Mononuclear cell (primary cell): ENCODE measurements around the gene LCTL. TPM values are rescaled to one million over a fixed set of nuclear protein-coding genes. Genes with fewer than 3 reads are reported as not detected.
"Not testable (repeated sequence)": the region's sequence is repeated elsewhere in the genome, so short reads cannot be mapped to it uniquely, and the experiment has no call there.

Experiments
- H3K27me3 ChIP-seq: 2 replicates; pipeline ENCODE4 v1.6.0; 2011; ENCODE audit warnings: low read length, control low read depth; ENCODE audit not compliant: insufficient read depth
- H3K4me1 ChIP-seq: 2 replicates; pipeline ENCODE4 v1.5.1; 2011; ENCODE audit warnings: mild to moderate bottlenecking, low read length, control low read depth; ENCODE audit not compliant: insufficient read depth
- H3K4me3 ChIP-seq: 2 replicates; pipeline ENCODE4 v1.5.1; 2011; ENCODE audit warnings: mild to moderate bottlenecking, low read length, moderate library complexity
- H3K9me3 ChIP-seq: 2 replicates; pipeline ENCODE4 v1.5.1; 2011; ENCODE audit warnings: low read depth, mild to moderate bottlenecking, control low read depth, low read length
- total RNA-seq: library from RNA; depleted of rRNA; stranded (reverse); fragments of >200 nt; gene quantifications from one replicate; pipeline ENCODE4 v1.2.3, GENCODE V29; 2012

The LCTL gene
- total RNA-seq, 1 donor = not detected

DNA sequence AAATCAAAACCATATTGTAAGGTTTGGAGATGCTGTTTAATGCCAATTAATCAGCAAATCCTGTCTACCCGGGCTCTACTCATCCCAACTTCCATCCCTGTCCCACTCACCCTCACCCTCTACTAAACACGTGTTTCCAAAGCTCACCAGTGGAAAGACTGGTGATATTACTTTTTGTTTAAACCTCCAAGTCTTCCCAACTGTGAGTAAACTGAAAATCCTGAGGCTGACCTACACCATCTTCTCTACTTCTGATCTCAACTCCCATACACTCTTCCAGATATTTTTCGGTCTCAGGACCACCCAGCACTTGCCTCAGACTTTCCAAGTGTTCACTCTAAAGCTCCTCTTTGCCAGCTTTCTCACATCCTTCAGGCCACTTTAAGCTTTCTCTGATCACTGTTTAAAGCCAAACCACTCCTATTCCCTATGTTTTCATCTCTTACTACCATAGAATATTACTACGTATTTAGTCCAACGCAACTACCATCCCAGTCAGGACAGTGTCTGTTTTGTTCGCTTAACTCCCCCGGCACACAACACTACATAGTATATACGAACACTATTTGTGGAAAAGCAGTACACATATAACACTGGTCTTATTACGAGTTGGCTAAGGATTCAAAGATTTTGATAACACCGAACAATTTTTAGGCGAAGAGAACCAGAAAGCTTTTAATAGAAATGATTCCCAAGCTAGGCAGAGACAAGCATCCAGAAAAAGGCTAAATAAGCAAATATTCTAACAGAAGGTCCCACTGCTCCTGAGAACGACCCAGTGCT, 61.8 kb downstream of the LCTL start:
- Histone ChIP-seq H3K27me3 (no peaks in the 10 kb centered on the region), H3K4me3 (peak overlapping the region; percentile 89), H3K9me3 (no peaks in the 10 kb centered on the region), H3K4me1 (peaks cover 24% of the 10 kb centered on the region)

DNA sequence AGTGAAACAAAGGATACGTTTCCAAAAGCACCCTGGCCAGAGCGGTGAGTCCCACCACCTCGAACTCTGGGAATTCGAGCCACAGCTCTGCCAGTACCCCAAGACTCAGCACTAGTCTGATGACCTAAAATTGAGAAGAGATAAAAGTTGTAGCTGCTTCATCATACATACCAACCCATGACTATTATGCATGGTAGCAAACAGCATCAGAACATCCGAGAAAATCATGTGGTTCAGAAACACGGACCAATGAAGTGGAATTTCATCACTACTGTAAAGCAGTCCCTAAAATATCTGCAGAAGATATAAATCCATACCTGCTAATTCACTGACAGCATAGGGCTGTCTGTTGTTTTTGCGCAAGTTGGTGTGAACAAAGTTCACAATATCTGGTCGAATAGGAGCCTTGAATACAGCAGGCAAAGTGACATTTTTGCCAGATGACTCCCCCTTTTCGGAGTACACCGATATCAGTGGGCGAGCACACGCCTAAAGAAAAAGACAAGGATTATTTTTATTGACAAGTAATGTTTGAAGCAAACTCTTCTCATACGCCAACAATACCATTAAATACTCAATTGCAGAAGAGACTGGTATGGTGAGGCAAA, 62.7 kb downstream of the LCTL start:
- H3K9me3 ChIP-seq, H3K27me3 ChIP-seq: not testable (repeated sequence)
- Histone ChIP-seq H3K4me1 (peaks cover 30% of the 10 kb centered on the region), H3K4me3 (peak overlapping the region; percentile 89)

DNA sequence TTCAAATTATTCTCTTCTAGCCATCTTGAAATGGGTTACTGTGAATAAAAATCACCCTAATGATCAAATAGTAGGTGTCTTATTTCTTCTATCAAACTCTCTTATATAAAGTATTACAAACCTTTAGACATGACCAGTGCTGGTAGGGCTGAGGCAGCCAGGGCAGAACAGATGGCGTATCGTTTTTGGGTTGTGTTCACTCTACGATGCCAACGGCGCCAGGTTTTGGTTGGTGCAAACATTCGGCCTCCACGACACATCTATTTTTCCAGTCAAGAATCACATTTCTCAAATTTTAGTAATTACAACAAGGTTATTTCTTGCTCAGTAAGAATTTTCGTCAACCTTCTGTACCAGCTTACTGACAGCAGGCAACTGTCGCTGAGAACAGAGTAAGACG, 63.3 kb downstream of the LCTL start:
- no peak overlapping the region for H3K4me3 ChIP-seq
- H3K9me3 ChIP-seq = no peaks in the 10 kb centered on the region
- H3K4me1 ChIP-seq = peaks cover 35% of the 10 kb centered on the region
- H3K27me3 ChIP-seq = no peaks in the 10 kb centered on the region

DNA sequence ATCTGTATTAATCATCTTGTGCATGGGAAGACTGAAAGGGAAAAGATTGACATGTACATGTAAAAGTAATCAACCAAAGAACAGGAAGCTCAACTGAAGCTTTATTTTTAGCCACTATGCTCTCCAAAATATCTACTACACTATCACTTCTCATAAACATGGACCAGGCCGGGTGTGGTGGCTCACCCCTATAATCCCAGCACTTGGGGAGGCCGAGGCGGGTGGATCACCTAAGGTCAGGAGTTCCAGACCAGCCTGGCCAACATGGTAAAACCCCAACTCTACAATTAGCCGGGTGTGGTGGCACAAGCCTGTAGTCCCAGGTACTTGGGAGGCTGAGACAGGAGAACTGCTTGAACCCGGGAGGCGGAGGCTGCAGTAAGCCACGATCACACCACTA, 65.5 kb downstream of the LCTL start:
- H3K9me3 ChIP-seq, H3K4me3 ChIP-seq, H3K27me3 ChIP-seq: not testable (repeated sequence)
- H3K4me1 ChIP-seq = peaks cover 46% of the 10 kb centered on the region

DNA sequence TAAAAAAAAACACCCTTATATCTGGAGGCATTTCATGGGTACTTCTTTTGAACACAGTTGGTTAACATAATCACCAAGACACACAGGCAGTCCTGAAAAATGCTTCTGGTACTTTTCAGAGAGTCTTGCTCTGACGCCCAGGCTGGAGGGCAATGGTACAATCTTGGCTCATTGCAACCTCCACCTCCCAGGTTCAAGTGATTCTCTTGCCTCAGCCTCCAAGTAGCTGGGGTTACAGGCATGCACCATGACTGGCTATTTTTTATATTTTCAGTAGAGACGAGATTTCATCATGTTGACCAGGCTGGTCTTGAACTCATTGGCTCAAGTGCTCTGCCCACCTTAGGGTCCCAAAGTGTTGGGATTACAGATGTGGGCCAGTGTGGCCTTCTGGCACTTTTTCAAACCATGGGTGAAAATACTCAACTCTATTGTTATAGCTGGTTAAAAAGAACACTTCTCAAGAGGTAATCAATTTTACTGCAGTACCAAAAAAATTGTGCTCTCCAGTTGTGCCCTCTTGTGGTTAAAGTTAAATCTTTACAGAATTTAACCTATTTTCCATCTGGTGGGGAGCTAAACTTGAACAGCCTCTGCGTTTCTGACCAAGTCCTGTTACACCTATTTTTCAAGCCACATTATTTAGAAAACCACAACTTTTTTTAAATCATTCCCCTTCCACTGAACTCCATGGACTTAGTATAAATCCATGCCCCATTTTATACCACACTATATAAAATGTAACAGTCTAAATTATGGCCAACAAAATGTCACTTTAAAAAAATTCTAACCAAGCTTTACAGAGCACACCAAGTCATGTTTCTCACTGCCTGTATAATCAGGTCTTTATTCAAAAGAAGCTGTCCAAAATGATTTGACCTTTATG, 67.1 kb downstream of the LCTL start:
- Histone ChIP-seq H3K27me3 (no peaks in the 10 kb centered on the region), H3K9me3 (no peaks in the 10 kb centered on the region), H3K4me3 (no peak overlapping the region), H3K4me1 (peaks cover 60% of the 10 kb centered on the region)

Other genes with a start within 250 kb of the LCTL start
- 5.5 TPM for gene TIPIN, start 209.3 kb downstream of the LCTL start, total RNA-seq
- 25.8 TPM for gene MAP2K1, start 179.1 kb downstream of the LCTL start, total RNA-seq
- gene SNAPC5, start 68.2 kb downstream of the LCTL start, total RNA-seq = 23.6 TPM
- gene RPL4, start 61.1 kb downstream of the LCTL start, total RNA-seq = 4,966 TPM
- gene ZWILCH, start 60.7 kb downstream of the LCTL start, total RNA-seq = 10.2 TPM
- 1.9 TPM for gene SMAD6, start 136.2 kb upstream of the LCTL start, total RNA-seq